ENCODE data around the gene XPR1.

XPR1 gene

GRCh38 chr1:180929389-180929788 is 297.6 kb downstream of the XPR1 start:
- DNase-seq (ENCODE audit: low read depth, low spot score), result no peak

DNA sequence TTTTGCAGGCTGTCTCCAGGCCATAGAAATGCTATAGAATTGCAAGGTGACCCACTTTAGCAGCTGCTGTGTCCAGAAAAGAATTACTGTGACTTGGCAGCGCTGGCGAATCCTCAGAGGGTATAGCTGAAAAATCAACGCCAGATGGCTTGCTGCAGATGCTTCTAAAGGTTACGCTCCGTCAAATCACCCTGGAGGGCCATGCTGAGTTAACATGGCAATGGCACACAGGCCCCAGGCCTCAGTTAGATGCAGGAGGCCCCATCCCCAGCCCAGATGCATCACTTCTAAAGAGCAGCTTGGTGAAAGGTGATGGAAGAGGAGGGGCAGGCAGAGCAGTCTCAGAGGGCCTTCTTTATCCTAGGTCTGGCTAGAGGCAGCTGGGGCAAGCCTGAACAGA is 298.9 kb downstream of the XPR1 start:
- no peak for DNase-seq (ENCODE audit: low read depth, low spot score)

DNA sequence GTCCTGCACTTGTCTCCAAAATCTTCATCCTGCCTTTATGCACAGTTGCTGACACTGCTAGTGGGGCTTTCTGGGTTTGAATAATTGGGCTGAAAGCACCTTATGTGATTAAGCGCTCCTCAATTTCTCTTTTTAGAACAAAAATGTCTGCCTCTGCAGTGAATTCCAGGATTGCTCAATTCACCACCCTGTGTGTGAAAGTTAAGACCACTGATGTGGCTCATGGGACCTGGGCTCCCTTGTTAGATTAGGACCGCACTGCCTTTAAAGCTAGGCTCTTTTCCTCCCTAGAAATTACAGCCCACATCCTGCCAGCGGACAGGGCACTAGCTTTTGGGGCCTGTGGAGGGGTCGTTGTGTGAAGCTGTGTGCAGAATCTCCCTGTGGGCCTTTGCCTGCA is 299.7 kb downstream of the XPR1 start:
- no peak for DNase-seq (ENCODE audit: low read depth, low spot score)

DNA sequence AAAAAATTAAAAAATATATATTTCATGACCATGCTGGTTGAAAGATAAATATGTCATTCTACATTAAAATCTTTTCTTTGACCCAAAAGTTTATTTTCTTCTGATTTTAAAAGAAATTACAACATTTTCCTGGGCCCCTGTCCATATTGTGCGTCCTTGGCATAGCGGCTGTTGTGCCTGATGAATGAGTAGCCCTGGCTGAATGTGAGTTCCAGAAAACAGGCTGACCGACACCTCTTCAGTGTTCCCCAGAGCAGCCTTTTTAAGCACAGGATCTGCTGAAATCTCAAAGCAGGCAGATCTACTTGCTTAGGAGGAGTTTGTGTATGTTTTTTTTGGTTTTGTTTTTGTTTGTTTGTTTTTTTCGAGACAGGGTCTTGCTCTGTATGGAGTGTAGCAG is 300.6 kb downstream of the XPR1 start:
- no peak for DNase-seq (ENCODE audit: low read depth, low spot score)

GRCh38 chr1:180933141-180933540 is 301.3 kb downstream of the XPR1 start:
- no peak for DNase-seq (ENCODE audit: low read depth, low spot score)

DNA sequence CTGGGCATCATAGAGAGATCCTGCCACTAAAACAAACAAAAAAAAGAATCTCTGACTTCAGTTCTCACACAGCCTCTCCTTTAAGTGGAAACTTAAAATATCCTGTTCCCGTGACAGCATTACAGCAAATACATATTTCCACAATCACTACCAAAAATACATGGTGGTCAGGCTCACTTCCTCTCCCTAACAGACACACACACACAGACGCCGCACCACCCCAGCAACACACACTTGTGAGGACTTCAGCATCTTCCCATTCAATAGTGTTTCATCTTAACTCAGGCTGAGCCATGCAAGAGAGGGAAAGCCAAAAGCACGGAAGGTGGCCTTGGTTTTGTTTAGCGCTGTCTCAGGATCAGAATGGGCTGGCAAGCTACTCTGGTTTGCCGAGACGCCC is 302.7 kb downstream of the XPR1 start:
- DNase-seq (ENCODE audit: low read depth, low spot score), result no peak

DNA sequence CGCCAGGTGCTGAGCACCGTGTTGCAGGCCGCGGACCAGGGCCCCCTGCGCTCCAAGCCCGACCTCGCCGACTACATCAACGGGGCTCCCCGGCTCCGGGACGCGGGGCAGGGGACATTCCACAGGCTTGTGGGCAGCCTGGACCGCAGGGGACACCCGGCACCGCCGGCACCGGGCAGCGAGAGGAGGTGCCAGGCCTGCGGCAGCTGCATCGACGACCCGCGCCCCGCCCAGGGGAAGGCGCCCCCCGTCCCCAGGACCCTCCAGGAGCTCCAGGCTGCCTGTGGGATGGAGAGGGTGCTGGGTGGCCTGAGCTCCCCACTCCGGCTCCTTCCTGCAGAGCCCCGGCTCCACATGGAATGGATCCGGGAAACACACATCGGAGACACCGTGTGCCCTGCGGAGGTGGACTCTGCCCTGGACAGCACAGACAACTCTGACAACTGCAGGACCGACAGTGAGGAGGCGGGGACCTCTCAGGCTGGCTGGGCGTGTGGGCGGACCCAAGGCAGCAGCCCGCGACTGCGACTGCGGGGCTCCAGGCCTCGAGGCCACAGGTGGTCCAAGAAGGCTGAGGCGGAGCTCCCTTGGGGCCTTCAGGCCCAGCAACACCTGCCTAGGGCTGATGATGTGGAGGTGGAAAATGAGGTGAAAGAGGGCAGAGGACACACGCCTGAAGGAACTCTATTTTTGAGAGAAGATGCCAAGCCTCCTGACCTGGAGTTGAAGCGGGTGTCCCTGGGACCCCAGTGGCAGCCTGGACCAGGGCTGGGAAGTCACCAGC is 303.7 kb downstream of the XPR1 start:
- no peak for DNase-seq (ENCODE audit: low read depth, low spot score)

- DNase-seq (ENCODE audit: low read depth, low spot score), result no peak
These were observed 304.5 kb downstream of the XPR1 start for GRCh38 chr1:180936110-180937011.

GRCh38 chr1:180937012-180937372 is 305.2 kb downstream of the XPR1 start:
- no peak for DNase-seq (ENCODE audit: low read depth, low spot score)

- no peak for DNase-seq (ENCODE audit: low read depth, low spot score)
These were observed 305.9 kb downstream of the XPR1 start for GRCh38 chr1:180937624-180938225.

DNA sequence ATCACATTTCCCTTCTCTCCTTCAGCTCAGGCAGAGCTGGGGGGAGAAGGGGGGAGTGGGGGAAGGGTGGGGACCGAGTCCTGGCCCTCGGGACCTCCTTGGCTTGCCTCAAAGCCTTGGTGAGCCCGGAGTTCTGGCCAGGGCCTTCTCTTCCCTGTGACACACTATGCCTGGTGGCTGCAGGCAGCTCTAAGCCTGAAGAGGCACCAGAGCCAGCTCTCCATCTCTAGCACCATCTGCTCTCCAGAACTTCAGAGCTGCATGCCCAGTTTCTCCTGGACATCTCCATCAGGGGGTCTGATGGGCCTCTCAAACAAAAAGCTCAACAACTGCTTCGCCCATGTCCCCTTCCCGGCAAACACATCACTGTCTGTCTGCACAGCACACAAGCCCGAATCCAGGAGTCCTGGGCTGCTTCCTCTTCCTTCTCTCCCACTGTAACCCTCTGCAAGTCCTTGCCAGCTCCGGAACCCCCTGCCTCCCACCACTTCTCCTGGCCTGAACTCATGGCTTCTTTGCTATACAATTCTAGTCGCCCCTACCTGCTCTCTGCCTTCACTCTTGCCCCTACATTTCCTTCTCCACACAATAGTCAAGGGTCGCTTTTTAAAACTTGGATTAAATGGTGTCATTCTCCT is 307.4 kb downstream of the XPR1 start:
- no peak for DNase-seq (ENCODE audit: low read depth, low spot score)

DNA sequence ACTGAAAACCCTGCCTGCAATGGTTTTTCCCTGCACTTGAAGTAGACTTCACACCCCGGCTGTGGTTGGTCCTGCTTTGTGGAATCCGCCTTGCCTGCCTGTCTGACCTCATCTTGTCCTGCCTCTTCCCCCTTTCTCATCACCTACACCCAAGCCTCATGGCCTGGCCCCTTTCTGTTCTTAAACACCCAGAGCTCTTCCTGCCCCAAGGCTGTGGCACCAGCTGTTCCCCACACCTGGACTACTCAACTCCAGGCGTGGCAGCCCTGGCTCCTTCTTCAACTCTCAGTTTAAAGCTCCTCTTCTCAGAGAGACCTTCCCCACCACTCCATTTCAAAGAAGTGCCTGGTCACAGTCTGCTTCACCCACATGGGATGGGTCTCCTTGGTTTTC is 307.9 kb downstream of the XPR1 start:
- DNase-seq (ENCODE audit: low read depth, low spot score), result no peak
